ENCODE data around the gene HERPUD1. TPM values are rescaled to one million over a fixed set of nuclear protein-coding genes. Genes with fewer than 3 reads are reported as not detected.
"Not testable (repeated sequence)": the region's sequence is repeated elsewhere in the genome, so short reads cannot be mapped to it uniquely, and the experiment has no call there.

The HERPUD1 gene
- total RNA-seq, 1 experiment from 2014 or later: 35.3 TPM

DNA sequence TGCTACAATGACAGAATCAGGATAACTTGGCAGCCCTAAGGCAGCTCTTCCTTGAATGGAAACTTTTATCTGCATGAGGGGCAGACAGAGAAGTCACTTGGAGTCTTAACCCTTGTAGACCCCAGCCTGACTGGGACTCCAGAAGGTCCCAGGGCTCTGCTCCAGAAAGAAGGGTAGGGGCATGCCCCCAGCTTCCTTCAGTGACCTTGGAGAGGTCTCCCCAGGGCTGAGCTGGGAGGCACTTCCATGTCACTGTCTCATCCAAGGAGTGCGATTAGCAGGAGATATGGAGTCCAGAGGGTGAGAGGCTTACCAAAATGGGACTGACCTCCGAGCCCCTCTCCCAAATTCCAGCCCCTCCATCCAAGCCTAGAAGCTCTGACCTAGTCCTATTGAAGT is 54.0 kb downstream of the HERPUD1 start:
- 0 out of 2 replicates have a peak overlapping the region, but pooled peaks have one; percentile 49 for H2AFZ ChIP-seq
- peak overlapping the region; percentile 81; the same call in 1 of the 2 replicates for H3K27ac ChIP-seq
- no peaks in the 10 kb centered on the region for H3K36me3 ChIP-seq (ENCODE audit: low read depth)
- H3K4me3 ChIP-seq: no peak overlapping the region
- no peaks in the 10 kb centered on the region for H3K9me2 ChIP-seq (ENCODE audit: insufficient read depth)
- DNase-seq: no peak
- H3K4me2 ChIP-seq: peak overlapping the region; percentile 61
- H3F3A ChIP-seq (ENCODE audit: insufficient read depth, low read depth): peaks cover 36% of the 10 kb centered on the region; the same call in 1 of the 2 replicates
- H4K20me1 ChIP-seq (ENCODE audit: insufficient read depth): no peaks in the 10 kb centered on the region
- ChIA-PET CTCF (no interaction called here), POLR2A (ENCODE audit: unreplicated experiment) (no interaction called here)
- intact Hi-C loops (cut with micrococcal nuclease; ENCODE audit: unreplicated experiment): loop anchor here (10.0 kb wide), 1 partner anchor 309 kb away; no protein-coding TSS in a partner anchor
- H3K27me3 ChIP-seq (ENCODE audit: insufficient read depth, low read depth): no peaks in the 10 kb centered on the region
- BruUV-seq (replicated peaks): no TSS peak
- no peaks in the 10 kb centered on the region for H3K9me3 ChIP-seq (ENCODE audit: insufficient read depth, low read depth)
- no peaks in the 10 kb centered on the region for H3K79me2 ChIP-seq (ENCODE audit: low read depth)
- H3K4me1 ChIP-seq (replicated peaks; ENCODE audit: insufficient read depth): peaks cover 42% of the 10 kb centered on the region
- no peak for TF ChIP-seq EZH2 (IDR thresholded peaks at IDR 0.05; ENCODE audit: low read depth)

DNA sequence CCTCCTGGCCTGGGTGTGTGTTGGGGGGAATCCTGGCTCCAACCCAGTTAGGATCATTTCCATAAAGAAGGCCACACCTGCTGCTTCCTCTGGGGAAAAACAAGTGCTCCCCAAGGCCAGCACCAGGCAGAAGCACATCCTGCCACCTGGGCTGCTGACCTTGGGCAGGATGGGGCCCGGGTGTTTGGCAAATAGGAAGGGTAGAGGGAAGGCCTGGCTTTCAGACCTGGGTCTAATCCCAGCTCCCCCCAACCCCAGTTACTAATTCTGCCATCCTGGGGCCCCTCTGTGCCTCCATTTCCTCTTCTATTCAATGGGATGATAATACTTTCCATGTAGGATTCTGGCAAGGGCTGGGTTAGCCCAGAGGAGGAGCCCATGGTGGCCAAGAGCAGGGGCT is 54.4 kb downstream of the HERPUD1 start:
- no peaks in the 10 kb centered on the region for H4K20me1 ChIP-seq (ENCODE audit: insufficient read depth)
- no peaks in the 10 kb centered on the region for H3K36me3 ChIP-seq (ENCODE audit: low read depth)
- no peaks in the 10 kb centered on the region for H3K9me2 ChIP-seq (ENCODE audit: insufficient read depth)
- H3K27me3 ChIP-seq (ENCODE audit: insufficient read depth, low read depth): no peaks in the 10 kb centered on the region
- intact Hi-C loops (cut with micrococcal nuclease; ENCODE audit: unreplicated experiment): loop anchor here (10.0 kb wide), 1 partner anchor 308 kb away; no protein-coding TSS in a partner anchor
- CTCF ChIA-PET: no interaction called here
- DNase-seq: no peak
- H2AFZ ChIP-seq: no peak overlapping the region
- peaks cover 36% of the 10 kb centered on the region; the same call in 1 of the 2 replicates for H3F3A ChIP-seq (ENCODE audit: insufficient read depth, low read depth)
- H3K79me2 ChIP-seq (ENCODE audit: low read depth): no peaks in the 10 kb centered on the region
- H3K9me3 ChIP-seq (ENCODE audit: insufficient read depth, low read depth): no peaks in the 10 kb centered on the region
- TF ChIP-seq, protein P1, sequence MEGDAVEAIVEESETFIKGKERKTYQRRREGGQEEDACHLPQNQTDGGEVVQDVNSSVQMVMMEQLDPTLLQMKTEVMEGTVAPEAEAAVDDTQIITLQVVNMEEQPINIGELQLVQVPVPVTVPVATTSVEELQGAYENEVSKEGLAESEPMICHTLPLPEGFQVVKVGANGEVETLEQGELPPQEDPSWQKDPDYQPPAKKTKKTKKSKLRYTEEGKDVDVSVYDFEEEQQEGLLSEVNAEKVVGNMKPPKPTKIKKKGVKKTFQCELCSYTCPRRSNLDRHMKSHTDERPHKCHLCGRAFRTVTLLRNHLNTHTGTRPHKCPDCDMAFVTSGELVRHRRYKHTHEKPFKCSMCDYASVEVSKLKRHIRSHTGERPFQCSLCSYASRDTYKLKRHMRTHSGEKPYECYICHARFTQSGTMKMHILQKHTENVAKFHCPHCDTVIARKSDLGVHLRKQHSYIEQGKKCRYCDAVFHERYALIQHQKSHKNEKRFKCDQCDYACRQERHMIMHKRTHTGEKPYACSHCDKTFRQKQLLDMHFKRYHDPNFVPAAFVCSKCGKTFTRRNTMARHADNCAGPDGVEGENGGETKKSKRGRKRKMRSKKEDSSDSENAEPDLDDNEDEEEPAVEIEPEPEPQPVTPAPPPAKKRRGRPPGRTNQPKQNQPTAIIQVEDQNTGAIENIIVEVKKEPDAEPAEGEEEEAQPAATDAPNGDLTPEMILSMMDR (conservative IDR thresholded peaks at IDR 0.05): no peak
- TF ChIP-seq EZH2 (IDR thresholded peaks at IDR 0.05; ENCODE audit: low read depth): no peak
- H3K27ac ChIP-seq: no peak overlapping the region
- POLR2A ChIA-PET (ENCODE audit: unreplicated experiment): no interaction called here
- H3K4me3 ChIP-seq: no peak overlapping the region
- H3K4me1 ChIP-seq (replicated peaks; ENCODE audit: insufficient read depth): peaks cover 42% of the 10 kb centered on the region
- H3K4me2 ChIP-seq: 0 out of 2 replicates have a peak overlapping the region, but pooled peaks have one; percentile 61
- BruUV-seq (replicated peaks): no TSS peak

DNA sequence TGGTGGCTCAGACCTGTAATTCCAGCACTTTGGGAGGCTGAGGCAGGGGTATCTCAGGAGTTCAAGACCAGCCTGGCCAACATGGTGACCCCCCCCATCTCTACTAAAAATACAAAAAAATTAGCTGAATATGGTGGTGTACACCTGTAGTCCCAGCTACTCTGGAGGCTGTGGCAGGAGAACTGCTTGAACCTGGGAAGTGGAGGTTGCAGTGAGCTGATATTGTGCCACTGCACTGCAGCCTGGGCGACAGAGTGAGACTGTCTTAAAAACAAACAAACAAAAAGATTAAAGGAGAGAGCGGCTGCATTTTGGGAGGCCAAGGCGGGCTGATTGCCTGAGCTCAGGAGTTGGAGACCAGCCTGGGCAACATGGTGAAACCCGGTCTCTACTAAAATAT is 55.0 kb downstream of the HERPUD1 start:
- POLR2A ChIA-PET (ENCODE audit: unreplicated experiment); H2AFZ ChIP-seq; H3K4me3 ChIP-seq; H4K20me1 ChIP-seq (ENCODE audit: insufficient read depth); DNase-seq; H3K9me2 ChIP-seq (ENCODE audit: insufficient read depth); H3K9me3 ChIP-seq (ENCODE audit: insufficient read depth, low read depth); H3K27me3 ChIP-seq (ENCODE audit: insufficient read depth, low read depth); CTCF ChIA-PET; H3K4me2 ChIP-seq; BruUV-seq (replicated peaks); H3K79me2 ChIP-seq (ENCODE audit: low read depth); H3K27ac ChIP-seq; H3K36me3 ChIP-seq (ENCODE audit: low read depth): not testable (repeated sequence)
- Histone ChIP-seq H3K4me1 (replicated peaks; ENCODE audit: insufficient read depth) (peaks cover 42% of the 10 kb centered on the region), H3F3A (ENCODE audit: insufficient read depth, low read depth) (peaks cover 36% of the 10 kb centered on the region; the same call in 1 of the 2 replicates)
- intact Hi-C loops (cut with micrococcal nuclease; ENCODE audit: unreplicated experiment): loop anchor here (10.0 kb wide), 1 partner anchor 308 kb away; no protein-coding TSS in a partner anchor

DNA sequence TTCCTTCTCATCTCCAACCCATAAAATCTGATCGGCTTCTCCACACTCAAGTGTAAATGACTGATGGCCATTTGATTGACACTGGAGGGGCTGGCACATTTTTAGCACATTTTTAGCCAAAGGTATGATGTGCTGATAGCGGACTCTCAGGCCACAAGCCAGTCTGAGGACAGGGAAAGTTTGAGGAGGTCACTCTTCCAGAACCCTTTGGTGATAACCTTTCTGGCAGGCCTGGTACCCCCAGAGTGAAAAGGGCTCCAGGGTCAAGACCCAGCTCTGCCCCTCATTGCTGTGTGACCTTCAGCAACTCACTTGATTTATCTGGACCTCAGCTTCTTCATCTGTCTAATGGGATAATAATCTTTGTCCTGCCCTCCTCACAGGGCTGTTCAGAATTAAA is 55.8 kb downstream of the HERPUD1 start:
- peaks cover 42% of the 10 kb centered on the region for H3K4me1 ChIP-seq (replicated peaks; ENCODE audit: insufficient read depth)
- POLR2A ChIA-PET (ENCODE audit: unreplicated experiment): no interaction called here
- no peak overlapping the region for H3K4me2 ChIP-seq

More for the DNA sequence above, 55.8 kb downstream of the HERPUD1 start:
- H3K27me3 ChIP-seq (ENCODE audit: insufficient read depth, low read depth): no peaks in the 10 kb centered on the region
- H3K4me3 ChIP-seq: no peak overlapping the region
- CTCF ChIA-PET: no interaction called here
- no peak for DNase-seq
- no peaks in the 10 kb centered on the region for H3K9me3 ChIP-seq (ENCODE audit: insufficient read depth, low read depth)
- intact Hi-C loops (cut with micrococcal nuclease; ENCODE audit: unreplicated experiment): loop anchor here (10.0 kb wide), 1 partner anchor 307 kb away; no protein-coding TSS in a partner anchor
- H2AFZ ChIP-seq: no peak overlapping the region
- H3K27ac ChIP-seq: no peak overlapping the region
- H3F3A ChIP-seq (ENCODE audit: insufficient read depth, low read depth): peaks cover 36% of the 10 kb centered on the region; the same call in 1 of the 2 replicates
- no peaks in the 10 kb centered on the region for H3K36me3 ChIP-seq (ENCODE audit: low read depth)
- no TSS peak for BruUV-seq (replicated peaks)
- no peaks in the 10 kb centered on the region for H3K79me2 ChIP-seq (ENCODE audit: low read depth)
- no peaks in the 10 kb centered on the region for H3K9me2 ChIP-seq (ENCODE audit: insufficient read depth)
- H4K20me1 ChIP-seq (ENCODE audit: insufficient read depth): no peaks in the 10 kb centered on the region
- TF ChIP-seq, protein P1 (conservative IDR thresholded peaks at IDR 0.05): no peak
- TF ChIP-seq EZH2 (IDR thresholded peaks at IDR 0.05; ENCODE audit: low read depth): no peak
